CD4-positive, alpha-beta memory T cell (primary cell): Measurements from ENCODE around the gene YIF1B. TPM values are rescaled to one million over a fixed set of nuclear protein-coding genes. Genes with fewer than 3 reads are reported as not detected.

Source experiments
- CTCF ChIA-PET: fragments of 350-600 bp; sonication (Branson Sonifier 250); formaldehyde crosslinking; loops from one replicate; lab custom pipeline; 2021; ENCODE audit warnings: inconsistent platforms; ENCODE audit not compliant: partially characterized antibody; lab: Charles Lee
- POLR2A ChIA-PET: fragments of 350-600 bp; sonication (Branson Sonifier 250); formaldehyde crosslinking; loops from one replicate; lab custom pipeline; 2021; ENCODE audit not compliant: partially characterized antibody; lab: Charles Lee
- DNase-seq, 5 donors: peaks; one replicate each; pipeline versions ENCODE4 v3.0.0 to v3.0.0-alpha.2; 2020 to 2022; ENCODE audit warnings: mixed read lengths in 1 of 5
- H3K27ac ChIP-seq: one replicate; pipeline ENCODE4 v1.7.0; 2013; ENCODE audit warnings: low read depth, low read length
- H3K27me3 ChIP-seq: 2 replicates; pipeline ENCODE4 v1.7.0; 2013; ENCODE audit warnings: mild to moderate bottlenecking, low read length, moderate library complexity; ENCODE audit not compliant: insufficient read depth
- H3K36me3 ChIP-seq: 2 replicates; pipeline ENCODE4 v1.7.0; 2013; ENCODE audit warnings: mild to moderate bottlenecking, low read length, moderate library complexity; ENCODE audit not compliant: insufficient read depth
- H3K4me1 ChIP-seq: 2 replicates; pipeline ENCODE4 v1.7.0; 2013; ENCODE audit warnings: mild to moderate bottlenecking, low read length, moderate library complexity; ENCODE audit not compliant: insufficient read depth
- H3K4me3 ChIP-seq, 2 donors: one replicate each; pipeline ENCODE4 v1.7.0; 2013; ENCODE audit warnings: low read length in 2 of 2, mild to moderate bottlenecking in 1 of 2
- H3K9me3 ChIP-seq, 2 donors: one replicate each; pipeline ENCODE4 v1.7.0; 2013; ENCODE audit warnings: low read length in 2 of 2, control low read depth in 1 of 2; ENCODE audit not compliant: control insufficient read depth in 1 of 2
- H3K27ac Mint-ChIP-seq, 7 donors: one replicate each; pipeline ENCODE4 v1.8.0; 2020 to 2021; ENCODE audit warnings: mixed read lengths in 7 of 7, mild to moderate bottlenecking in 6 of 7, inconsistent platforms in 3 of 7, moderate library complexity in 3 of 7
- H3K27me3 Mint-ChIP-seq, 2 donors: one replicate each; pipeline ENCODE4 v1.8.0; 2020 to 2021; ENCODE audit warnings: mixed read lengths in 2 of 2
- H3K36me3 Mint-ChIP-seq, 2 donors: one replicate each; pipeline ENCODE4 v1.8.0; 2020 to 2021; ENCODE audit warnings: mixed read lengths in 2 of 2, inconsistent platforms in 1 of 2, mild to moderate bottlenecking in 1 of 2
- H3K4me1 Mint-ChIP-seq, 4 donors: one replicate each; pipeline ENCODE4 v1.8.0; 2020 to 2021; ENCODE audit warnings: mixed read lengths in 4 of 4, mild to moderate bottlenecking in 1 of 4
- H3K4me3 Mint-ChIP-seq, 8 donors: one replicate each; pipeline ENCODE4 v1.8.0; 2020 to 2021; ENCODE audit warnings: mixed read lengths in 8 of 8, mild to moderate bottlenecking in 7 of 8, moderate library complexity in 6 of 8, inconsistent platforms in 3 of 8
- H3K9me3 Mint-ChIP-seq, 8 donors: one replicate each; pipeline ENCODE4 v1.8.0; 2020 to 2021; ENCODE audit warnings: mixed read lengths in 8 of 8, mild to moderate bottlenecking in 5 of 8, inconsistent platforms in 3 of 8, moderate library complexity in 1 of 8
- intact Hi-C: fragments of 100-400 bp; cut with micrococcal nuclease; formaldehyde crosslinking; loops from one replicate; pipeline ENCODE4 v1.15.1; 2023
- polyA plus RNA-seq, 2 donors: library from polyadenylated mRNA; unstranded; fragments of 300-500 nt; fragmentation: Illumina TruSeq; gene quantifications; one replicate each; pipeline ENCODE4 v1.2.3, GENCODE V29; 2021
- total RNA-seq, 2 experiments: library from RNA; stranded (reverse); gene quantifications; one replicate each; pipeline ENCODE4 v1.2.3, GENCODE V29; 2021

Gene YIF1B
- total and polyA plus RNA-seq, 4 experiments from 2014 or later = 35.8 to 57.4 (median 41.5) TPM

DNA sequence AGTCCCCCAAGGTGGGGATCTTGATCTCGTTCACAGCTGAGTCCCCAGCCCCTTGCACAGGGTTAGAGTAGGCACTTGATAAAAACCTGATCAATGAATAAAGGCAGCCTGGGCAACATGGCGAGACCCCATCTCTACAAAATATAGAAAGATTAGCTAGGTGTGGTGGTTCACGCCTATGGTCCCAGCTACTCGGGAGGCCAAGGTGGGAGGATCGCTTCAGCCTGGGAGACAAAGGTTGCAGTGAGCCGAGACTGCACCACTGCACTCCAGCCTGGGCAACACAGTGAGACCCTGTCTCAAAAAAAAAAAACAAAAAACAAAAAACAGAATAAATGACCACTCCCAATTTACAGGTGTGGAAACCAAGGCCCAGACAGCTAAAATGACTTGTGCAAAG, 4.8 kb downstream of the YIF1B start:
- Histone ChIP-seq H3K4me3 (no peak overlapping the region), H3K4me1 (peaks cover 6% of the 10 kb centered on the region), H3K9me3 (no peaks in the 10 kb centered on the region), H3K36me3 (peaks cover 11% of the 10 kb centered on the region), H3K27me3 (no peaks in the 10 kb centered on the region), H3K27ac (no peak overlapping the region)
- DNase-seq = no peak
- peaks cover 7 to 20% (median 17%) of the 10 kb centered on the region in 4 donors for H3K4me1 Mint-ChIP-seq
- H3K36me3 Mint-ChIP-seq = peaks cover 11 to 25% of the 10 kb centered on the region in 2 donors
- H3K4me3 Mint-ChIP-seq = no peak overlapping the region
- POLR2A ChIA-PET = no interaction called here
- H3K9me3 Mint-ChIP-seq = no peaks in the 10 kb centered on the region
- intact Hi-C loops = no loop called here
- CTCF ChIA-PET = no interaction called here
- H3K27ac Mint-ChIP-seq = peak overlapping the region in 1 of 7 donors; percentile 70
- H3K27me3 Mint-ChIP-seq = no peaks in the 10 kb centered on the region

DNA sequence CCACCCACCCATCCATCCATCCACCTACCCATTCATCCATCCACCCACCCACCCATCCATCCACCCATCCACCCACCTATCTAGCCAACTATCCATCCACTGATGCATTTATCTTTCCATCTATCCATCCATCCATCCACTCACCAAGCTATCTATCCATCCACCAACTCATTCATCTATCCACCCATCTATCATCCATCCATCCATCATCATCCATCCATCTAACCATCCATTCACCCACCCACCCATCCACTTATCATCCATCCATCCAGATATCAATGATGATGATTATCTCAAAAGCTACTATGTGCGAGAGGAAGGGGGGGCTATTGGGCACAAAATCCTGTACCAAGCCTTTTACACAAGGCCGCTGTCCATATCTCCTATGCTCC, 5.5 kb downstream of the YIF1B start:
- Mint-ChIP-seq H3K4me3 (no peak overlapping the region), H3K9me3 (no peaks in the 10 kb centered on the region), H3K27me3 (no peaks in the 10 kb centered on the region), H3K4me1 (peaks cover 7 to 16% (median 14%) of the 10 kb centered on the region in 4 donors), H3K27ac (peak overlapping the region in 1 of 7 donors; percentile 26), H3K36me3 (peaks cover 11 to 24% of the 10 kb centered on the region in 2 donors)
- no peak overlapping the region for H3K4me3 ChIP-seq
- peaks cover 11% of the 10 kb centered on the region for H3K36me3 ChIP-seq
- no peaks in the 10 kb centered on the region for H3K9me3 ChIP-seq
- CTCF ChIA-PET = interaction anchor here (0.6 kb wide), 1 partner anchor 522 kb away, joined by 3 read pairs; no protein-coding TSS in a partner anchor
- H3K27ac ChIP-seq = no peak overlapping the region
- H3K27me3 ChIP-seq = no peaks in the 10 kb centered on the region
- peaks cover 4% of the 10 kb centered on the region for H3K4me1 ChIP-seq
- DNase-seq = no peak
- POLR2A ChIA-PET = no interaction called here
- intact Hi-C loops = no loop called here

DNA sequence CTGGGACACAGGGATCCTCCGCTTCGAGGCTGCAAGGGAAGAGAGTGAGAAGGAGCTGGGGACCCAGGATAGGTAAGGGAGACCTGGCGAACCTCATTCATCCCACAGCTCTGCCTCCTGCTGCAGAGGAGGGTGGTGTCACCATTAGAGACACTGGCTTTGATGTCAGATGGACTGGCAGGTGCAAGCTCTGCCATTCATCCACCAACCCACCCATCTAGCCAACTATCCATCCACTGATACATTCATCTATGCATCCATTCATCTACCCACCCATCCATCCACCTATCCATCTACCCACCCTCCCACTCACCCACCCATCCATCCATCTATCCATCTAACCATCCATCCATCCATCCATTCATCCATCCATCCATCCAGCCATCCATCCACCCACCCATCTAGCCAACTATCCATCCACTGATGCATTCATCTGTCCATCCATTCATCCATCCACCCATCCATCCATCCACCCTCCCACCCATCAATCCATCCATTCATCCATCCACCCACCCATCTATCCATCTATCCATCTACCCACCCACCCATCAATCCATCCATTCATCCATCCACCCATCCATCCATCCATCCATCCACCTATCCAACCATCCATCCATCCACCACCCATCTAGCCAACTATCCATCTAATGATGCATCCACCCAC, 6.0 kb downstream of the YIF1B start:
- Histone ChIP-seq H3K27ac (no peak overlapping the region), H3K9me3 (no peaks in the 10 kb centered on the region), H3K36me3 (peaks cover 11% of the 10 kb centered on the region), H3K4me3 (no peak overlapping the region), H3K4me1 (no peaks in the 10 kb centered on the region), H3K27me3 (no peaks in the 10 kb centered on the region)
- ChIA-PET POLR2A (no interaction called here), CTCF (no interaction called here)
- H3K36me3 Mint-ChIP-seq = peaks cover 11 to 24% of the 10 kb centered on the region in 2 donors
- H3K4me3 Mint-ChIP-seq = no peak overlapping the region
- H3K27ac Mint-ChIP-seq = peak overlapping the region in 1 of 7 donors; percentile 69
- H3K27me3 Mint-ChIP-seq = no peaks in the 10 kb centered on the region
- intact Hi-C loops = no loop called here
- no peaks in the 10 kb centered on the region for H3K9me3 Mint-ChIP-seq
- peaks cover 5 to 14% (median 10%) of the 10 kb centered on the region in 4 donors for H3K4me1 Mint-ChIP-seq
- DNase-seq = no peak

DNA sequence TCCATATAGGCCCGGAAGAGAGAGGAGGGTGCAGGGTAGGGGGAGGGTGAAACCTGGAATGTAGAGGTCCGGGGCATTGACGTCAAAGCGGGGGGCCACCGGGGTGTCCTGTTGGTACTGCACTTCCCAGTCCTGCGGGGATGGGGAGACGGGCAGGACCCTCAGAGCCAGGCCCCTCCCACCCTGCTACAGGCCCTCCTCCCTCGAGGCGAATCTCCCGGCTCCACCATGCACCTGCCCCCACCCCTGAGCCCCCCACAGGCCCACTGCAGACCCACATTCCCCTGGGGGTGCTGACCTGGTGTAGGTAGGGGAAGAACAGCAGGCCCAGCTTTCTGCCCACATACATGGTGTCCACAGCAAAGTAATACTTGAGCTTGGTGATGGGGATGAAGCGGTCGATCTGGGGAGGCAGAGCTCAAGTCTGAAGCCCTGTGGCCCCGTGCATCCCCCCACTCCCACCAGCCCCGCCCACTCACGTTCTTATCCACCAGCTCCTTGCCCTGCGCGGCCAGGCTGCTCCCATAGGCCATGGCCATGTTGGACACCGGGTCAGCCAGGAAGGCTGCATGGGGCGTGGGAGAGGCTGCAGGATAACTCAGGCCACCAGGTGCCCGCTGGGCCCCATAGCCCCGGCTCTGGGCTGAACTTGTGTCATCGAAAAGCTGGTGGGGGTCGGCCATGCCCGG, 6.7 kb downstream of the YIF1B start:
- Histone ChIP-seq H3K4me1 (no peaks in the 10 kb centered on the region), H3K9me3 (no peaks in the 10 kb centered on the region), H3K27me3 (no peaks in the 10 kb centered on the region), H3K4me3 (no peak overlapping the region), H3K36me3 (peaks cover 11% of the 10 kb centered on the region), H3K27ac (no peak overlapping the region)
- H3K4me3 Mint-ChIP-seq = no peak overlapping the region
- intact Hi-C loops = no loop called here
- DNase-seq = no peak
- peaks cover 11 to 24% of the 10 kb centered on the region in 2 donors for H3K36me3 Mint-ChIP-seq
- ChIA-PET POLR2A (no interaction called here), CTCF (no interaction called here)
- peaks cover 5 to 14% (median 10%) of the 10 kb centered on the region in 4 donors for H3K4me1 Mint-ChIP-seq
- H3K27ac Mint-ChIP-seq = no peak overlapping the region
- no peaks in the 10 kb centered on the region for H3K27me3 Mint-ChIP-seq
- H3K9me3 Mint-ChIP-seq = no peaks in the 10 kb centered on the region

DNA sequence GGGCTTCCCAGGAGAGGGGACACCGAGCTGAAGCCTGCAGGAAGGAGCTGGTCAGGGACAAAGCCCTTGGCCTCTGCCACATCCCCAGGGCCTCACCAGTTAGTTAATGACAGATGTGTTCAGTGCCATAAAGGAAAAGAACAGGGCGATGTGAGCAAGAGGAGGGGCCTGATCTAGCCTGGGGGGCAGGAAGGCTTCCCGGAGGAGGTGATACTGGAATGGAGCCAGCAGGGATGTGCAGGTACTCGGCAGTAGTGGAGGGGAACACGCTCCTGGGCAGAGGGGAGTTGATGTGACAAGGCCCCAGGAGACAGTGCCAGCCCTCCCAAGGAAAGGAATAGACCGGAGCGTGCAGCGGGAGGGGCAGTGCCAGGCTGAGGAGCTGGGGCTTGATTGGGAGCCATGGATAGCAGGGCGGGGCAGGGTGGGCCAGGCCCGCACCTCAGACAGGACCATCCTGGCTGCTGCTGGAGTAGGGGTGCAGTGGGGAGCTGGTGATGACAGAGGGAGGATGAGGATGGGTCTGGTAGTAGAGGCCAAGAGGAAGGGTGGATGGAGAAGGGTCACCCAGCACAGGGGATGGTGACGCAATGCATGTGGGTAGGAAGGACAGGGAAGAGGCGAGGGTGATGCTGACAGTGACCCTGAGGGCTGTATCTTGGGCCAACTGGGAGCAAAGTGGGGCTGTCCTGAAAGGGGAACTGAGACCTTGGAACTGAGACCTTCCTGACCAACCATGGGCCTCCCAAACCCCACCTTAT, 7.6 kb downstream of the YIF1B start:
- ChIA-PET CTCF (no interaction called here), POLR2A (no interaction called here)
- peaks cover 11 to 24% of the 10 kb centered on the region in 2 donors for H3K36me3 Mint-ChIP-seq
- intact Hi-C loops = no loop called here
- Histone ChIP-seq H3K27me3 (no peaks in the 10 kb centered on the region), H3K4me3 (no peak overlapping the region), H3K9me3 (no peaks in the 10 kb centered on the region), H3K27ac (no peak overlapping the region), H3K4me1 (no peaks in the 10 kb centered on the region), H3K36me3 (peaks cover 11% of the 10 kb centered on the region)
- H3K9me3 Mint-ChIP-seq = no peaks in the 10 kb centered on the region
- H3K27ac Mint-ChIP-seq = peak overlapping the region in 2 of 7 donors; percentile 24 to 52
- no peak for DNase-seq
- no peak overlapping the region for H3K4me3 Mint-ChIP-seq
- no peaks in the 10 kb centered on the region for H3K27me3 Mint-ChIP-seq
- peaks cover 2 to 10% (median 4%) of the 10 kb centered on the region in 4 donors for H3K4me1 Mint-ChIP-seq

DNA sequence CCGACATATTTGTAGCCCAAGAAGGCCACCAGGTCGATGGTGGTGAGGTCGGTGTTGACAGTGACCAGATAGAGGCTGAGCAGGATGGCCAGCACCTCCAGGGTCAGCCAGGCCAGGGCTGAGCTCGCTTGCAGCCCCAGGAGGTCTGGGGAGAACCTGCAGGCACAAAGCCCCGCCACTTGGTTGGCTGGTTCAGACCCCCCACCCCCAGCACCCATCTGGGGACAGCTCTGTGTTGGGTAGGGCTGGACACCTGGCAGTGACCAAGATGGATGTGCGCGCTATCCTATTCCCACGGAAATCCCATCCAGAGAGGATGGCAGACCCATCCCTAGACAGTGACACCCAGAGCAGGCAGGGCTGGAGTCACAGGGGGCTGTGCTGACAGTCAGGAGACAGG, 8.2 kb downstream of the YIF1B start:
- Mint-ChIP-seq H3K9me3 (peaks cover 0 to under 1% (median 0%) of the 10 kb centered on the region in 8 donors), H3K36me3 (peaks cover 11 to 26% of the 10 kb centered on the region in 2 donors), H3K4me3 (no peak overlapping the region), H3K4me1 (peaks cover 2 to 9% (median 2%) of the 10 kb centered on the region in 4 donors), H3K27me3 (no peaks in the 10 kb centered on the region), H3K27ac (peak overlapping the region in 1 of 7 donors; percentile 24)
- intact Hi-C loops = no loop called here
- DNase-seq = no peak
- Histone ChIP-seq H3K27me3 (no peaks in the 10 kb centered on the region), H3K27ac (no peak overlapping the region), H3K36me3 (peaks cover 11% of the 10 kb centered on the region), H3K9me3 (no peaks in the 10 kb centered on the region), H3K4me1 (no peaks in the 10 kb centered on the region), H3K4me3 (no peak overlapping the region)
- CTCF ChIA-PET = no interaction called here
- POLR2A ChIA-PET = no interaction called here

DNA sequence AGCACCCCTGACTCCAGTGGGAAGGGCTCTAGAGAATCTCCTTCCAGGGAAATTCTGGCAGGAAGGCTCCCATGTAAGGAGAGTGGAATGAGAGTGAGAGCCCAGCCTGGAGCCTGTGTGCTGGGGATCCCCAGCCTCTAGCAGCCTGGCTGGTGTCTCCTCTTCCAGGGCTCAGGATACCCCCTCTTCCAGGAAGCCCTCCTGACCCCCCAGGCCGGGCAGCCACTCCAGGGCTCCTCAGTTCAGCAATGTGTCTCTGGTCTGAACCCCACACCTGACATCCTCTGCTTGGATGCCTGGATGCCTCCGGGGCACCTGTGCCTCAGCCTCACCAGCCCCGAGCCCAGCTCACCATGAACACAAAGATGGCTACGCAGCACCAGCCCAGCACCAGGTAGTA, 8.7 kb downstream of the YIF1B start:
- CTCF ChIA-PET = no interaction called here
- intact Hi-C loops = no loop called here
- H3K4me3 Mint-ChIP-seq = no peak overlapping the region

More for the DNA sequence above, 8.7 kb downstream of the YIF1B start:
- Histone ChIP-seq H3K4me3 (no peak overlapping the region), H3K27ac (no peak overlapping the region), H3K27me3 (no peaks in the 10 kb centered on the region), H3K9me3 (no peaks in the 10 kb centered on the region), H3K36me3 (peaks cover 11% of the 10 kb centered on the region), H3K4me1 (no peaks in the 10 kb centered on the region)
- no peak for DNase-seq
- Mint-ChIP-seq H3K27ac (peak overlapping the region in 1 of 7 donors; percentile 44), H3K4me1 (peaks cover 0 to 6% (median under 1%) of the 10 kb centered on the region in 4 donors), H3K9me3 (peaks cover 0 to 1% (median 0%) of the 10 kb centered on the region in 8 donors), H3K27me3 (no peaks in the 10 kb centered on the region), H3K36me3 (peaks cover 11 to 27% of the 10 kb centered on the region in 2 donors)
- POLR2A ChIA-PET = no interaction called here
